C4-2B (cell line): Measurements from ENCODE around the gene EID2B.

ENCODE experiments used
- H3K27ac ChIP-seq: fragments of 450-650 bp; 2 replicates; pipeline ENCODE4 v1.5.1; 2017
- CTCF ChIP-seq: fragments of 450-650 bp; conservative IDR thresholded peaks from 2 replicates; pipeline ENCODE4 v1.5.1; 2017; ENCODE audit warnings: mild to moderate bottlenecking
- ZFX ChIP-seq: fragments of 450-650 bp; IDR thresholded peaks from 2 replicates; pipeline ENCODE4 v1.6.1; 2017

Gene EID2B

GRCh38 chr19:39506944-39507714 lies 25.5 kb downstream of the EID2B start:
- TF ChIP-seq ZFX, result peak; percentile 53; the same call in 1 of the 2 replicates
- TF ChIP-seq CTCF, result no peak
- H3K27ac ChIP-seq, result peak overlapping the region; percentile 72

GRCh38 chr19:39506598-39506943 lies 26.1 kb downstream of the EID2B start:
- H3K27ac ChIP-seq, result peak overlapping the region; percentile 72
- TF ChIP-seq CTCF (no peak), ZFX (no peak)

- TF ChIP-seq ZFX (peak; percentile 40; the same call in 1 of the 2 replicates), CTCF (peak; percentile 99)
Observed at GRCh38 chr19:39502640-39503417, 29.8 kb downstream of the EID2B start.

GRCh38 chr19:39501340-39501739 lies 31.3 kb downstream of the EID2B start:
- no peak for TF ChIP-seq CTCF
- no peak for TF ChIP-seq ZFX
- H3K27ac ChIP-seq, result no peak overlapping the region

More at GRCh38 chr19:39502640-39503417, 29.8 kb downstream of the EID2B start:
- H3K27ac ChIP-seq, result peak overlapping the region; percentile 31

- no peak overlapping the region for H3K27ac ChIP-seq
- TF ChIP-seq CTCF, result no peak
- TF ChIP-seq ZFX, result no peak
Observed at GRCh38 chr19:39500543-39500942, 32.1 kb downstream of the EID2B start.

GRCh38 chr19:39499932-39500331 lies 32.7 kb downstream of the EID2B start:
- TF ChIP-seq ZFX, result no peak
- TF ChIP-seq CTCF, result no peak
- H3K27ac ChIP-seq, result no peak overlapping the region
